WI38 (cell line): ENCODE results near the gene FASTKD3.
A peak's percentile ranks its signal among the peaks of the same experiment; 100 is the strongest.

Source experiments
- H3K4me3 ChIP-seq: 2 replicates; pipeline ENCODE4 v1.5.1; 2011; ENCODE audit warnings: low read depth, mild to moderate bottlenecking, control low read depth, low read length
- TF ChIP-seq, protein P1 (sequence below): IDR thresholded peaks from 2 replicates; pipeline ENCODE4 v1.5.1; 2012; ENCODE audit warnings: low read depth, mild to moderate bottlenecking, control low read depth, low read length

Gene FASTKD3

DNA sequence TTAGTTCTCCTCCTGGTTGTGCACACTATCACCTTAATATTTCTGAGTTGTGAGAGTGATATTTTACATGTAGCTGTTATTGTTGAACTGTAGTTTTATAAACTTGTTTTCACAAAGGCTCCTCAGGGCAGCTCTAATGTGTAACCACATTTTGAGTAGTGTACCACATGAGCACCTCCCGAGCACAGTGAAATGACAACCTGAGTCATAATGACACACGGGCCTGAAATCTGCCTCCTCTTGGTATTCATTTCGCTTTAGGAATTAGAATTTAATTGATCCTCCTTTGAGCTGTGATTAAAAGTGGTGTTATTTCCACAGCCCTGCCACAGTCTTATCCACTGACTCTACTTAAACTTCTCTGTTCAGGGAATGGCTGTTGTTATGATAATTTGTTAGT, 8.0 kb upstream of the FASTKD3 start:
- no peak overlapping the region for H3K4me3 ChIP-seq
- TF ChIP-seq, protein P1, sequence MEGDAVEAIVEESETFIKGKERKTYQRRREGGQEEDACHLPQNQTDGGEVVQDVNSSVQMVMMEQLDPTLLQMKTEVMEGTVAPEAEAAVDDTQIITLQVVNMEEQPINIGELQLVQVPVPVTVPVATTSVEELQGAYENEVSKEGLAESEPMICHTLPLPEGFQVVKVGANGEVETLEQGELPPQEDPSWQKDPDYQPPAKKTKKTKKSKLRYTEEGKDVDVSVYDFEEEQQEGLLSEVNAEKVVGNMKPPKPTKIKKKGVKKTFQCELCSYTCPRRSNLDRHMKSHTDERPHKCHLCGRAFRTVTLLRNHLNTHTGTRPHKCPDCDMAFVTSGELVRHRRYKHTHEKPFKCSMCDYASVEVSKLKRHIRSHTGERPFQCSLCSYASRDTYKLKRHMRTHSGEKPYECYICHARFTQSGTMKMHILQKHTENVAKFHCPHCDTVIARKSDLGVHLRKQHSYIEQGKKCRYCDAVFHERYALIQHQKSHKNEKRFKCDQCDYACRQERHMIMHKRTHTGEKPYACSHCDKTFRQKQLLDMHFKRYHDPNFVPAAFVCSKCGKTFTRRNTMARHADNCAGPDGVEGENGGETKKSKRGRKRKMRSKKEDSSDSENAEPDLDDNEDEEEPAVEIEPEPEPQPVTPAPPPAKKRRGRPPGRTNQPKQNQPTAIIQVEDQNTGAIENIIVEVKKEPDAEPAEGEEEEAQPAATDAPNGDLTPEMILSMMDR: no peak

DNA sequence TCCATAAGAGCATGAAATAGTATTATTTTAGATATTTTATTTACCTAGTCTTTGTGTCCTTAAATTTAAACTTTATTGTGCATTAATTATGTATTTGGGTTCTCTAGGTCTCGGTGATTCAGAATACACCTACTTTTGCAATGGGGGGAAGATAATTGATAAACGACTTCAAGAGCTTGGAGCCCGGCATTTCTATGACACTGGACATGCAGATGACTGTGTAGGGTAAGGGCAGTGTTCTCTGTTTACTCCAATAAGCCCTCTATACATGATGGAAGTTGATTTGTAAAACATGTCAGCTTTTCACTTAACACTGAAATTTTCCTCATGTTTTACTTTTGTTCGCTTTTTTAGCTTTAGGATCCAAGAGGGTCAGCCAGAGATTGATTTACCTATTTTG, 6.3 kb upstream of the FASTKD3 start:
- no peak overlapping the region for H3K4me3 ChIP-seq
- TF ChIP-seq, protein P1: no peak

DNA sequence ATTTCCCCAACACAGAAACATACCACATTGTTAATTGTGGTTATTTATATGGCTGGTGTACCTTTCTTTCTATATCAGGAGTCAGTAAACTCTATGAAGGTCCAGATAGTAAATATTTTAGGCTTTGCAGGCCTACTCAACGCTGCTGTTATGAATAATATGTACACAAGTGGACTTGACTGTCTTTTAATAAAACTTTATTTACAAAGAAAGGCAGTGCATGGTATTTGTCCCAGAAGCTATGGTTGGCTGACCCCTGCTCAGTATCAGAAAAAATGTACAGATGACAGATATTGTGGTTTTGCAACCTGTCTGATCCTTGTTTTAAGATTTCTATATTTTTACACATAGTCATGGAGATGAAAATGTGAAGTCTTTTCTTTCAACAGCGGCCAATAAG, 5.8 kb upstream of the FASTKD3 start:
- H3K4me3 ChIP-seq: no peak overlapping the region
- TF ChIP-seq, protein P1: no peak

DNA sequence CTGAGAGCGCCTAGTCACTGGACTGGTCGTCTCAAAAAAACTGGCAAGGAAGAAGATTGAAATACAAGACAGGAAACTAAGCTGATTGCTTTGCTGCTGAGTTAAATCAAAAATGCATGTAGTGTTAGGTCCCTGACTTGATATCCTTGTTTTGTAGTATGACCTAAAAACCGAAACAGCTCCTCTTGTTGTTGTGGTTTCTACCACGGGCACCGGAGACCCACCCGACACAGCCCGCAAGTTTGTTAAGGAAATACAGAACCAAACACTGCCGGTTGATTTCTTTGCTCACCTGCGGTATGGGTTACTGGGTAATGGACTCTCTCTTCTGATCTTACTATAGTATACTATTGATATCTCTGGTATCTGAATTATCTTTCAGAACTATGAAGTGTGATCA, 4.4 kb upstream of the FASTKD3 start:
- no peak overlapping the region for H3K4me3 ChIP-seq
- TF ChIP-seq, protein P1: no peak

DNA sequence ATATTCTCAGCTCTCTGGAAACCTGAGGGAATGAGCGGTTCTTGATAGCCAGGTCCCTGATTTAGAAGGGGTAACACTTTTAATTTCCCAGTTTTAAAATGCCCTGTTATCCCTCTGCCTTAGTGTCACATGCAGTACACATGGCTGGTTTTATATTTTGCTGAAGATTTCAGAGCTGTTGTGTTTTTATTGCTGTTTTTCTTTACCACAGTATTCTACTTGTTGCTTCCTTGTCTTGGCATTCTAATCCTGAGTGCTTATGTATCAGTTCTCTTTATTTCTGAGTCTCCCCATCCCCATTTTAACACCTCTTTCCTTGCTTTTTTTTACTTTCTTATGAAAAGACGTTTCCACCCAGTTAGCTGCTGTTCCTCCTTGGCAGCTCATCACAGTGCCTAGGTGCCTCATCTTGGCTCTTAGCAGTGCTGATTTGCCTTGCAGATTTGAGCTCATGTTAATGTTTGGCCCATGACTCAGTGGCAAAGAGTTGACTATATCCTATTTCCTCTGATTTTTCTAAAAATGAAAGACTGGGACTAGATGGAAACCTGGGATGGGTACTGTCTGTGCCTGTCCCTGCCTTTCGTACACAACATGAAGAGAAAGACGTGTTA, 3.8 kb upstream of the FASTKD3 start:
- H3K4me3 ChIP-seq: no peak overlapping the region
- TF ChIP-seq, protein P1: no peak

DNA sequence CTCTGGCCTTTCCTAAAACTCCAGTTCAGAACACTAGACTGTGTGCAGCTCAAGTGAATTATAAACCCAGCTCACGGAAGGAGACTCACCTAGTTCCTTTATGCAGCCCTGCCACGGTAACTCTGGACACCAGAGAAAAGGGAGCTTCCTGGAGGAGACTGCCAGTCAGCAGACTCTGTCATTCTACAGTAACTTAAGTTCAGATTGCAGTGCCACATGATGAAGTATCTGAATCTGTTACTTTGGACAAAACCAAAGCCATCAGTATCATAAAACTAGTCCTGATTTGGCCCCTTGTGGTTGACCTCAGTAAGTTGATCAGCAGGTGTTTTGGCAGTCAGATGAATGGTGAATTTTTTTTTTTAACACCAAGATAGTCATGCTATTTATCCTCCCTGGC, 2.8 kb upstream of the FASTKD3 start:
- H3K4me3 ChIP-seq: no peak overlapping the region
- TF ChIP-seq, protein P1: no peak

DNA sequence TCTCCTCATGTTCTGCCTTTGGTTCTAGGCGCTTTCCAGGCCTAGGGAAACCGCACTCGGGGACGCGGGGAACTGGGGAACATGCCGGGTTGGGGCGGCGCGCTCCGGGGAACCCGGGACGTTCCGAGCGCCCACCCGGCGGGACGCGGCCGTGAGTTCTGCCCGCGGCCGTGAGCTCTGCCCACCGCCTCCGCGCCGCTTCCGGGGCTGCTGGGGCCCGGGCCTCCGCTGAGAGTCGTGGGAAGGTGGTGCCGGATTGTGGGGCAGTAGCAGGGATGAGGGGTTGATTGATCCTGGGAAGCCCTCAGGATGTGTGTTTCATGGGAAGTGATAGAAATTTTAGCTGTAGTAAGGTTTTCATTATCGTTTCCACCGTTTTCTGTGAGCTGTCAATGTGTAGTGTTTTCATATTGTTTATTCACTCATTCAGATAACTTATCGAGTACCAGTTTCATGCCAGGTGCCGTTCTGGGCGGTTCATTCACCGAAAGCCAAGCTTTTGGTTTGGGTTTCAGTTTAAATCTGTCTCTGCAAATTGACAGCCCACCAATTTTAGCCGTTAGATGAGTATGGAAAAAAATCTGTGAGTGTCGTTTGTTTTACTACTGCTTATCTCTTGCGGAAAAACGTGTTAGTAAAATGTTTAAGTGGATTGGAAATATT, 774 bp upstream of the FASTKD3 start:
- TF ChIP-seq, protein P1: no peak
- peak overlapping the region; percentile 94 for H3K4me3 ChIP-seq
